Epidermal melanocyte (primary cell): ENCODE data around the gene UBQLN4.
A peak's percentile ranks its signal among the peaks of the same experiment; 100 is the strongest.
"Not testable (repeated sequence)": the region's sequence is repeated elsewhere in the genome, so short reads cannot be mapped to it uniquely, and the experiment has no call there.

ENCODE experiments used
- DNase-seq: peaks from one replicate; pipeline ENCODE4 v3.0.0; 2011; ENCODE audit warnings: low spot score; ENCODE audit not compliant: insufficient read length

UBQLN4 gene

GRCh38 chr1:156081180-156081916 is 27.8 kb upstream of the UBQLN4 start:
- no peak for DNase-seq

- no peak for DNase-seq
These were observed 27.2 kb upstream of the UBQLN4 start for GRCh38 chr1:156080863-156081179.

GRCh38 chr1:156080241-156080862 is 26.8 kb upstream of the UBQLN4 start:
- no peak for DNase-seq

- no peak for DNase-seq
These were observed 26.2 kb upstream of the UBQLN4 start for GRCh38 chr1:156079762-156080161.

GRCh38 chr1:156078728-156079127 is 25.1 kb upstream of the UBQLN4 start:
- no peak for DNase-seq

- DNase-seq = no peak
These were observed 23.8 kb upstream of the UBQLN4 start for GRCh38 chr1:156077430-156077760.

- no peak for DNase-seq
These were observed 23.2 kb upstream of the UBQLN4 start for GRCh38 chr1:156076609-156077429.

- no peak for DNase-seq
These were observed 22.2 kb upstream of the UBQLN4 start for GRCh38 chr1:156075775-156076204.

- no peak for DNase-seq
These were observed 21.6 kb upstream of the UBQLN4 start for GRCh38 chr1:156075162-156075561.

GRCh38 chr1:156074661-156075060 is 21.1 kb upstream of the UBQLN4 start:
- DNase-seq = no peak

GRCh38 chr1:156073740-156074139 is 20.1 kb upstream of the UBQLN4 start:
- DNase-seq = no peak

GRCh38 chr1:156073110-156073687 is 19.6 kb upstream of the UBQLN4 start:
- DNase-seq = no peak

GRCh38 chr1:156072251-156072650 is 18.7 kb upstream of the UBQLN4 start:
- no peak for DNase-seq

GRCh38 chr1:156071332-156071816 is 17.8 kb upstream of the UBQLN4 start:
- not testable (repeated sequence) for DNase-seq

- DNase-seq = peak; percentile 13
These were observed 16.9 kb upstream of the UBQLN4 start for GRCh38 chr1:156070548-156070947.

GRCh38 chr1:156069490-156070455 is 16.2 kb upstream of the UBQLN4 start:
- DNase-seq = no peak

GRCh38 chr1:156067262-156067661 is 13.7 kb upstream of the UBQLN4 start:
- no peak for DNase-seq

- no peak for DNase-seq
These were observed 12.3 kb upstream of the UBQLN4 start for GRCh38 chr1:156065871-156066270.

- DNase-seq = no peak
These were observed 11.6 kb upstream of the UBQLN4 start for GRCh38 chr1:156065212-156065611.

GRCh38 chr1:156064615-156065014 is 11.0 kb upstream of the UBQLN4 start:
- no peak for DNase-seq

- no peak for DNase-seq
These were observed 10.3 kb upstream of the UBQLN4 start for GRCh38 chr1:156063997-156064285.
